Vagina (tissue), 2 donors: ENCODE data around the gene RNF212B. TPM values are rescaled to one million over a fixed set of nuclear protein-coding genes. Genes with fewer than 3 reads are reported as not detected.

Experiments
- DNase-seq, 2 donors: peaks; one replicate each; pipeline ENCODE4 v3.0.0-alpha.2; 2017; ENCODE audit errors: extremely low spot score in 2 of 2
- H3K27ac ChIP-seq: fragments of 200-600 bp; sonication (generic); one replicate; pipeline ENCODE4 v1.5.1; 2019
- H3K27me3 ChIP-seq: fragments of 200-600 bp; sonication (generic); one replicate; pipeline ENCODE4 v1.5.1; 2019
- H3K36me3 ChIP-seq, 2 donors: fragments of 200-600 bp; sonication (generic); one replicate each; pipeline ENCODE4 v1.5.1; 2017 to 2019
- H3K4me1 ChIP-seq: fragments of 200-600 bp; sonication (generic); one replicate; pipeline ENCODE4 v1.5.1; 2019
- H3K4me3 ChIP-seq, 2 donors: fragments of 200-600 bp; sonication (generic); 1 replicate in 1 of 2; 2 replicates in 1 of 2; pipeline ENCODE4 v1.5.1; 2016 to 2019
- H3K9me3 ChIP-seq: fragments of 200-600 bp; sonication (generic); one replicate; pipeline ENCODE4 v1.5.1; 2019
- CTCF ChIP-seq, 3 experiments: fragments of 450-650 bp in 2 of 3; fragments of 200-600 bp in 1 of 3; sonication (generic) in 1 of 3; IDR thresholded peaks; one replicate each; pipeline ENCODE4 v1.5.1; 2017 to 2019; ENCODE audit warnings: antibody characterized with exemption in 3 of 3, mild to moderate bottlenecking in 2 of 3, moderate library complexity in 2 of 3
- POLR2A ChIP-seq, 2 donors: fragments of 450-650 bp; IDR thresholded peaks; one replicate each; pipeline ENCODE4 v1.6.1; 2017; ENCODE audit warnings: antibody characterized with exemption in 2 of 2, mild to moderate bottlenecking in 2 of 2, moderate library complexity in 2 of 2
- POLR2AphosphoS5 ChIP-seq, 2 donors: sonication (generic); formaldehyde crosslinking; IDR thresholded peaks; one replicate each; pipeline ENCODE4 v1.9.0; 2017; ENCODE audit warnings: antibody characterized with exemption in 2 of 2, mild to moderate bottlenecking in 2 of 2, low read depth in 1 of 2; ENCODE audit not compliant: insufficient read depth in 1 of 2
- intact Hi-C: fragments of 100-400 bp; cut with DNase I; formaldehyde crosslinking; loops from one replicate; pipeline ENCODE4 v1.15.1; 2023
- small RNA-seq: library from RNA; depleted of rRNA; stranded (forward); fragments of <200 nt; gene quantifications from one replicate; pipeline ENCODE3, GENCODE V24; 2016
- total RNA-seq: library from RNA; depleted of rRNA; stranded (reverse); fragments of >200 nt; gene quantifications from one replicate; pipeline ENCODE4 v1.2.3, GENCODE V29; 2016

The RNF212B gene
- total RNA-seq, 1 donor from 2014 or later: not detected

GRCh38 chr14:23319746-23320583 lies 82.2 kb downstream of the RNF212B start:
- DNase-seq: no peak
- TF ChIP-seq CTCF (IDR thresholded peaks at IDR 0.05): no peak
- no peak for TF ChIP-seq POLR2A (IDR thresholded peaks at IDR 0.05)
- intact Hi-C loops: loop anchor here (5.0 to 10.0 kb wide), 3 partner anchors 55 to 242 kb away; partner anchors contain the start of gene NGDN
- Histone ChIP-seq H3K27ac (peak overlapping the region; percentile 97), H3K36me3 (peaks cover 0 to 25% of the 10 kb centered on the region in 2 donors), H3K4me3 (peak overlapping the region; percentile 39 to 82), H3K4me1 (peaks cover 26% of the 10 kb centered on the region), H3K9me3 (no peaks in the 10 kb centered on the region), H3K27me3 (no peaks in the 10 kb centered on the region)

DNA sequence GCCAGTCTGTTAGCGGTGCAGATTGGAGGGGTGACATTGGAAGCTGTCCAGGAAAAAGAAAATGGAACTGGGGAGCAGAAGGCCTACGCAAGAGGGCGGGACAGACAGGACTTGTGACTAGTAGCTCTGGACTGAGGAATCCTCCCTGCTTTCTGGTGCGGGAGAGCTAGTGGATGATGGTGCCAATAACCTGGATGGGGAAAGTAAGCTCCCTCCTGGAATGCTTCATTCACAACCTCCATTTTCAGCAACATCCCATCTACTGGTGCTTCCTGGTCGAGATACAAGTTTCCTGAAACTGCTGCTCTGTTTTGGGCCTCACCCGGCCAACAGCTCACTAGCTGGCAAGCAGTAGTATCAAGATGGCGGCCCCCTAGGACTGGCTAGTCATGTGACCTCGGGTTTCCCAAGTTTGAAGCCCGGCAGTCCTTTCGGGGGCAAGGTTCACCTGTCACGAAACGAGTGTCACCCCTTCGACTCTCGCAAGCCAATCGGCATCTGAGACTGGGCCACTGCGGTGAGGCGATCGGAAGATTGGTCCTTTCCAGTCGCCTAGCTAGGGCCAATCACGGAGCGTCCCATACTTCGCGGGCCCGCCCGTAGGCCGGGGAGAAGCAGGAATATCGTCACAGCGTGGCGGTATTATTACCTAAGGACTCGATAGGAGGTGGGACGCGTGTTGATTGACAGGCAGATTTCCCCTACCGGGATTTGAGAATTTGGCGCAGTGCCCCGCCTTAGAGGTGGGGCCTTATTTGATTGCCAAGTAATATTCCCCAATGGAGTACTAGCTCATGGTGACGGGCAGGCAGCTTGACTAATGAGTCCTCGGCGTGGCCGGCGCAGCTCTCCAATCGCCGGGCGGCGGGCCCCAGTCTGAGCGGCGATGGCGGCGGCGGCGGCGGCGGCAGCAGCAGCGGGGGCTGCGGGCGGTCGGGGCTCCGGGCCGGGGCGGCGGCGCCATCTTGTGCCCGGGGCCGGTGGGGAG lies 83.1 kb downstream of the RNF212B start, which contains the start of gene PABPN1:
PABPN1 (plus strand) TSS at position 874 of the 988 bp plus-strand sequence; CDS start at position 887, 13 bp downstream.
- DNase-seq: peak; percentile 100
- Histone ChIP-seq H3K27ac (peak within 1 kb of the TSS; percentile 97), H3K4me1 (peaks cover 26% of the 10 kb centered on the region), H3K9me3 (no peaks in the 10 kb centered on the region), H3K36me3 (peaks cover 0 to 29% of the 10 kb centered on the region in 2 donors), H3K27me3 (no peaks in the 10 kb centered on the region), H3K4me3 (peak within 1 kb of the TSS; percentile 82 to 99)
- TF ChIP-seq POLR2AphosphoS5 (IDR thresholded peaks at IDR 0.05; ENCODE audit: insufficient read depth in 1 of 2, low read depth in 1 of 2) (peak; percentile 95), POLR2A (IDR thresholded peaks at IDR 0.05) (peak in 1 of 2 donors; percentile 81), CTCF (IDR thresholded peaks at IDR 0.05) (no peak)
- intact Hi-C loops: loop anchor here (5.0 to 10.0 kb wide), 3 partner anchors 56 to 241 kb away; partner anchors contain the start of gene NGDN

DNA sequence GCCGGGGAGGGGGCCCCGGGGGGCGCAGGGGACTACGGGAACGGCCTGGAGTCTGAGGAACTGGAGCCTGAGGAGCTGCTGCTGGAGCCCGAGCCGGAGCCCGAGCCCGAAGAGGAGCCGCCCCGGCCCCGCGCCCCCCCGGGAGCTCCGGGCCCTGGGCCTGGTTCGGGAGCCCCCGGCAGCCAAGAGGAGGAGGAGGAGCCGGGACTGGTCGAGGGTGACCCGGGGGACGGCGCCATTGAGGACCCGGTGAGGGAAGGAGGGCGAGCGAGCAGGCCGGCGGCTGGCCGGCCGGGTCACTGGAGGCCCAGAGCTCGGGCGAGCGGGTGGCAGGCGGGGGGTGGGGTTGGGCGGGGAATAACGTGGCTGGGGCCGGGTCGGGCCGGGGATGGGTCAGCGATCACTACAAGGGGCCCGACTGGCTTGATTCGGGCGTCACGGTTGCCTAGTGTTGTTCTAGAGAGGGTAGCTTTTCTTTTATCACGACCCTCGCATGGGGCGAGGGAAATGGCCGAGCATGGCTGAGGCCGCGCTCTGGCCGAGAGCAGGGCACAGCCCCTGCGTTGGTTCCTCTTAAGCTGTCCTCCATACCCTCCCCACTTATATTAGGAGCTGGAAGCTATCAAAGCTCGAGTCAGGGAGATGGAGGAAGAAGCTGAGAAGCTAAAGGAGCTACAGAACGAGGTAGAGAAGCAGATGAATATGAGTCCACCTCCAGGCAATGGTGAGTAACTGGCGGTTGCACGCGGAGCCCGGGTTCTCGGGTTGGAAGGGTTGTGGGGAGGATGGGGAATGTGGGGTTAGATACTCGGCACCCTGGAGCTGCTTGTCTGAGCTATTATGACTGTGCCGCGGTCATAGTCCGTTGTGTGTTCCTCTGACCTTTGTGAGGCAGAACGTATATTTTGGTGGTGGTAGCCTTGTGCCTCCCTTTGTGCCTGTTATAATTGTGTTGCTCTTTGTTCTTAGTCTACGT lies 84.1 kb downstream of the RNF212B start:
- Histone ChIP-seq H3K4me3 (peak overlapping the region; percentile 82 to 99), H3K27ac (peak overlapping the region; percentile 97), H3K4me1 (peaks cover 26% of the 10 kb centered on the region), H3K9me3 (no peaks in the 10 kb centered on the region), H3K27me3 (no peaks in the 10 kb centered on the region), H3K36me3 (peaks cover 0 to 29% of the 10 kb centered on the region in 2 donors)
- DNase-seq: no peak
- intact Hi-C loops: loop anchor here (5.0 to 10.0 kb wide), 3 partner anchors 57 to 240 kb away; partner anchors contain the start of gene NGDN
- TF ChIP-seq POLR2A (IDR thresholded peaks at IDR 0.05) (no peak), POLR2AphosphoS5 (IDR thresholded peaks at IDR 0.05; ENCODE audit: insufficient read depth in 1 of 2, low read depth in 1 of 2) (peak in 1 of 2 donors; percentile 35)

Small RNA genes within 50 kb of the gene (small RNA-seq; reads per million reads assigned to genes)
- not detected for gene AL049829.1
- gene RNU6-1046P: not detected

Other genes starting within 250 kb of the RNF212B start
- 16.0 TPM for gene C14orf93, start 227.8 kb upstream of the RNF212B start, total RNA-seq
- 92.8 TPM for gene PSMB5, start 203.0 kb upstream of the RNF212B start, total RNA-seq
- gene PSMB11, start 195.7 kb upstream of the RNF212B start, total RNA-seq: not detected
- 5.4 TPM for gene CDH24, start 180.4 kb upstream of the RNF212B start, total RNA-seq
- gene ACIN1, start 142.8 kb upstream of the RNF212B start, total RNA-seq: 121 TPM
- 13.8 TPM for gene C14orf119, start 142.4 kb upstream of the RNF212B start, total RNA-seq
- gene CIROP, start 132.9 kb upstream of the RNF212B start, total RNA-seq: not detected
- not detected for gene CEBPE, start 118.7 kb upstream of the RNF212B start, total RNA-seq
- 68.5 TPM for gene SLC7A8, start 54.3 kb upstream of the RNF212B start, total RNA-seq
- 13.5 TPM for gene HOMEZ, start 48.2 kb downstream of the RNF212B start, total RNA-seq
- 8.6 TPM for gene PPP1R3E, start 64.9 kb downstream of the RNF212B start, total RNA-seq
- 31.7 TPM for gene BCL2L2, start 68.9 kb downstream of the RNF212B start, total RNA-seq
- 66.0 TPM for gene PABPN1, start 83.5 kb downstream of the RNF212B start, total RNA-seq
- gene SLC22A17, start 115.0 kb downstream of the RNF212B start, total RNA-seq: 37.8 TPM
- 32.4 TPM for gene EFS, start 127.2 kb downstream of the RNF212B start, total RNA-seq
- not detected for gene IL25, start 134.9 kb downstream of the RNF212B start, total RNA-seq
- not detected for gene CMTM5, start 139.1 kb downstream of the RNF212B start, total RNA-seq
- not detected for gene MYH6, start 170.3 kb downstream of the RNF212B start, total RNA-seq
- not detected for gene MYH7, start 197.7 kb downstream of the RNF212B start, total RNA-seq
- 47.1 TPM for gene NGDN, start 231.8 kb downstream of the RNF212B start, total RNA-seq